Muscle of back (tissue), 11 donors: Measurements from ENCODE around the gene SLC25A21. TPM values are rescaled to one million over a fixed set of nuclear protein-coding genes. Genes with fewer than 3 reads are reported as not detected.

Experiments
- DNase-seq, 3 donors: peaks; one replicate each; pipeline versions ENCODE4 v3.0.0 to v3.0.0-alpha.2; 2013
- polyA plus RNA-seq, 10 donors: library from polyadenylated mRNA; unstranded; fragments of 120-200 nt; gene quantifications; one replicate each; pipeline ENCODE4 v1.2.1, GENCODE V29; 2013; ENCODE audit not compliant: insufficient read length in 10 of 10

The SLC25A21 gene
- polyA plus RNA-seq, 10 donors = 1.3 to 2.2 (median 1.6) TPM

GRCh38 chr14:36653962-36654793, 518.2 kb downstream of the SLC25A21 start:
- peak in 1 of 3 donors; percentile 53 for DNase-seq

- no peak for DNase-seq
Measured at GRCh38 chr14:36653413-36653812, 519.0 kb downstream of the SLC25A21 start.

GRCh38 chr14:36652542-36653201, 519.7 kb downstream of the SLC25A21 start:
- DNase-seq = peak in 1 of 3 donors; percentile 14

- DNase-seq = no peak
Measured at GRCh38 chr14:36649872-36650650, 522.3 kb downstream of the SLC25A21 start.

DNA sequence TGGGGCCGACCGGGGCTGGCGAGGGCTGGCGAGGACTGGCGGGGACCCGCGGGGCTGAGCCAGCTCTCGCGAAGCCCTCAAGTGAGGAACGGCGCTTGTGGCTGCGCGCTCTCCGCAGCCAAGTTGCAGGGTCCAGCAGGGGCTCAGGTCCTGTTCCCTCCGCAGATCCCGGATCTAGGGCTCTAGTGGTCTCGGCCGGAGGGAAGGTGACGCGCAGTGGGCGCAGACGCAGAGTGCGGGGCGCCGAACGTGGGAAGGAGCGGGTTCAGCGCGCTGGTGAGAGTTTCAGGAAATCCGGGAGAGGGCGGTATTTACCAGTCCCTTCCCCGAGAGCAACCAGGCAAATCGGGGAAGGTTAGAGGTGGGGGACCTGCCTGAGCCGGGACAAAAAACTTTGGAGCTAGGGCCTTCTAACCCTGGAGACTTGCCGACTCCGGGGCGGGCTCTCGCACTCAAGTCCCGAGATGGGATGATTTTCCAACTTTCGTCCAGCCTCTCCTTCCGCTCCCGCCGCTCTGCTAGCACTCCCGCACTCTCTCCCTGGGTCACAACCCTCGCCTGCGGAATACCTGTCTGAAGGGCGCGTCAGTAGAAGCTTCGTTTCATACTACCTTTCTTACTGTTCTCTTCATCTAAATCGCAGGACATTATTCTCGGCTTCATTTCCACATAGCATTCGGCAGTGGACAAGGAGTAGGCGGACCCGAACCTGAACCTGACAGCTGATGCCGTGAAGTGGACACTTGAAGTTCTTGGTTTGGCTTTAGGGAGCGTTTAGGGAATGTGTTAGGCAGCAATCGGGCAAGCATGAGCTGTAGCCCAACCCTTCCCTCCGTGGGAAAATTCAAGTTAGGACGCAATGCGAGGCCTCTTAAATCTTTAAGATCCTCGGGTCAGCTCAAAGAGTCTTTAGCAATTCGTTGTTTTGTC, 524.3 kb downstream of the SLC25A21 start:
- peak in 1 of 3 donors; percentile 83 for DNase-seq

DNA sequence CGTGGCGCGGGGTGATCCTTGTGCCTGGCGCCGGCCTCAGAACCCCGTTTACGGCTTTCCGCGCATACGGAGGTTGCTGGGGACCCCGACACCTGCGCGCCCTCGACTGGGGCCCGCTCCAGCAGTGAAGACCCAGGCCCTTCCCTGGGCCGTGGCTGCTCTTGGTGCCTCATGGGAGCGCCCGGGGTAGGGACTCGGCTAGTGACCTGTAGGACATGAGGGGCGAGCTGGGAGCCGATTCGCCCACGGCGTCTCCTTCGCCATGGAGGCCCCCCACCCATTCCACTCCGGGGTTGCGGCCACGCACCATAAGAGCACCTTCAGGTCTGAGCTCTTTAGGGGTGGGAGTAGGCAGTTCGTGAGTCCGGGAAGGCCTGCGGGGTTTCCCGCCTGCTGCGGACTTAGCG, 525.0 kb downstream of the SLC25A21 start:
- no peak for DNase-seq

GRCh38 chr14:36646664-36647416, 525.6 kb downstream of the SLC25A21 start:
- DNase-seq = peak in 1 of 3 donors; percentile 59

- no peak for DNase-seq
Measured at GRCh38 chr14:36633580-36633979, 538.8 kb downstream of the SLC25A21 start.

Other genes starting within 250 kb of the SLC25A21 start
- gene MIPOL1, start 25.3 kb upstream of the SLC25A21 start, polyA plus RNA-seq = 1 to 10 TPM; 4.2 to 8.3 (median 4.9) TPM